Skeletal muscle tissue (tissue), 4 donors: Measurements from ENCODE around the gene PRKD1. TPM values are rescaled to one million over a fixed set of nuclear protein-coding genes. Genes with fewer than 3 reads are reported as not detected.

Experiments
- H3K27ac ChIP-seq: one replicate; pipeline ENCODE4 v1.7.0; 2013; ENCODE audit warnings: mild to moderate bottlenecking, low read depth, low read length, inconsistent platforms
- H3K27me3 ChIP-seq, 3 donors: one replicate each; pipeline ENCODE4 v1.7.0; 2013; ENCODE audit warnings: low read length in 3 of 3; ENCODE audit not compliant: control insufficient read depth in 3 of 3, insufficient read depth in 3 of 3
- H3K36me3 ChIP-seq, 3 donors: one replicate each; pipeline ENCODE4 v1.7.0; 2013; ENCODE audit warnings: low read length in 3 of 3; ENCODE audit not compliant: control insufficient read depth in 3 of 3, insufficient read depth in 3 of 3
- H3K4me1 ChIP-seq, 3 donors: one replicate each; pipeline ENCODE4 v1.7.0; 2013; ENCODE audit warnings: low read length in 3 of 3, mild to moderate bottlenecking in 3 of 3; ENCODE audit not compliant: control insufficient read depth in 3 of 3, insufficient read depth in 3 of 3
- H3K4me3 ChIP-seq, 3 donors: one replicate each; pipeline ENCODE4 v1.7.0; 2013; ENCODE audit warnings: low read length in 3 of 3
- H3K9ac ChIP-seq, 3 donors: one replicate each; pipeline ENCODE4 v1.7.0; 2013; ENCODE audit warnings: low read length in 3 of 3, mild to moderate bottlenecking in 3 of 3, moderate library complexity in 2 of 3, low read depth in 1 of 3
- H3K9me3 ChIP-seq, 3 donors: one replicate each; pipeline ENCODE4 v1.7.0; 2013; ENCODE audit warnings: low read length in 3 of 3; ENCODE audit not compliant: control insufficient read depth in 3 of 3
- total RNA-seq: library from RNA; depleted of rRNA; stranded (reverse); fragments of >200 nt; gene quantifications from one replicate; pipeline ENCODE4 v1.2.3, GENCODE V29; 2014
- donor health status: Osteomylitis.

The PRKD1 gene
- total RNA-seq, 1 donor from 2014 or later, result 30.3 TPM

- Histone ChIP-seq H3K36me3 (no peaks in the 10 kb centered on the region), H3K4me1 (peaks cover 0 to 12% (median 3%) of the 10 kb centered on the region in 3 donors), H3K27ac (no peak overlapping the region), H3K27me3 (no peaks in the 10 kb centered on the region), H3K4me3 (no peak overlapping the region), H3K9me3 (no peaks in the 10 kb centered on the region), H3K9ac (no peak overlapping the region)
Observed at GRCh38 chr14:29806124-29806517, 121.5 kb downstream of the PRKD1 start.

GRCh38 chr14:29805415-29806123 is 122.1 kb downstream of the PRKD1 start:
- no peak overlapping the region for H3K9ac ChIP-seq
- H3K27ac ChIP-seq, result no peak overlapping the region
- no peaks in the 10 kb centered on the region for H3K36me3 ChIP-seq
- H3K4me3 ChIP-seq, result no peak overlapping the region
- H3K27me3 ChIP-seq, result no peaks in the 10 kb centered on the region
- H3K4me1 ChIP-seq, result peaks cover 0 to 12% (median 1%) of the 10 kb centered on the region in 3 donors
- H3K9me3 ChIP-seq, result no peaks in the 10 kb centered on the region

DNA sequence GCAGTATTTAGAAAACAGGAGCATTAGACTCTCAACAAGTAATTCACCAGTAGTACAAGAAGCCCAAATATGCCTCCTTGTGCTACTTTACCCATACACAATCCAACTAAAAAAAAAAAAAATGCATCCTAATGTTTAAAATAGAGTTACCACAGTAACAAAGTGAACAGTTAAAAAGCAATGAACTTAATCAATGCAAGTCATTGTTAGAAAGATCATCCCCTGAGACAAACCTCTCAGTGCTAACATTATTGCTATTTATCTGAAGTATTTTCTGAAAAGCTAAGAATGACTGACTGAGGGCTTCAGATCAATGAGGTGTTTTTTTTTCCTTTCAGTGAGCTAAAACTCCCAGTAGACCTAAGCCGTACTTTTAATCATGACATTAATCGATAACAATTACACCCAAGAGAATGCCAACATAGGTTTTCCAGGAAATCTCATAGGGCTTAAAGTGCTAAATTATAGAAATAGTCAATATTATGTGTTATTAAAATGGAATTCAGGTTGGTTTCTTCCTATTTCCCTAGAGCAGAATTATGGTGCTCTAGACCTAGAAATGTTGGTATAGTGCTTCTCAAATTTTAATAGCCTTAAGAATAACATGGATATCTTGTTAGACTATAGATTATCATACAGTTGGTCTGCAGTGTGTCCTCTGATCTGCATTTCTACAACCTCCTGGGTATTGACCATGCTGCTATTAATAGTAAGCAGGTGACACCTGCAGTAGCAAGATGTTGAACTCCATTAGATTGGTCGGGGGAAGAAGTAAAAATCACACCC is 123.0 kb downstream of the PRKD1 start:
- Histone ChIP-seq H3K27ac (no peak overlapping the region), H3K9ac (no peak overlapping the region), H3K9me3 (no peaks in the 10 kb centered on the region), H3K4me3 (no peak overlapping the region), H3K27me3 (no peaks in the 10 kb centered on the region), H3K4me1 (peaks cover 0 to 9% (median 0%) of the 10 kb centered on the region in 3 donors), H3K36me3 (no peaks in the 10 kb centered on the region)

DNA sequence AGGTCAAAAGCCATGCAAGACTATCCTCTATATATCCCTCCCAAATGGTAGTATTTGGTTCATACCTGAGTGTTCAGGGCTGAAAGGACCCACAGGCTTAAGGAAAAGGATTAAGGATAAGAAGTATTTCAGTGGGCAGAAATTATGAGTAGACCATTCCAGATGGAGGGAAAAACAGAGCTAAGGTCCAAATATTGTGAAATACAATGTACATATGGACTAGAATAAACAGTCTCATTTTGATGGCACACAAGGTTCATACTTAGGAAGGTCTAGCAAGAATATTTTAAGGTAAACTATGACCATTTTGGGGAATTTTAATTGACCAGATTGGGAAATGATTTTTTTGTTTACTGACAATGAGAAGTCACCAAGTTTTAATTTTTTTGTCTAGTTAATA is 124.6 kb downstream of the PRKD1 start:
- Histone ChIP-seq H3K27me3 (no peaks in the 10 kb centered on the region), H3K9me3 (no peaks in the 10 kb centered on the region), H3K4me1 (peaks cover 0 to 9% (median 0%) of the 10 kb centered on the region in 3 donors), H3K36me3 (no peaks in the 10 kb centered on the region), H3K9ac (no peak overlapping the region), H3K27ac (no peak overlapping the region), H3K4me3 (no peak overlapping the region)

DNA sequence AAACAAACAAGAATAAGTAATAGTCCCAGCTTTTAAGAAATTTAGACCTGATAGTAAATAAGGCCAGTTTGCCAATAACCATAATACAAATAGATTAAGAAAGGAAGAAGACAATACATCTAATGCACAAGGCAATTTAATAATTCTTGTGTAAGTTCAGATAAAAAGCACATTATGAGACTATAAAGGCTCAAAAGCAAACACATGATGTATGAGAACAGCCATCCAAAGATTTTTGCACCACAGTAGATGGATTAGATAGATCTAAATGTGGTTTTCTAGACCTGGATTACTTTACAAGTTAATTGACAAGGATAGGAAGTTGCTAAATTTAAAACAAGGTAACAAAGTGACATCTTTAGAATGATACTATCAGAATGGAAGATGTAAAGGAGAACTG is 125.4 kb downstream of the PRKD1 start:
- H3K36me3 ChIP-seq, result no peaks in the 10 kb centered on the region
- H3K4me3 ChIP-seq, result no peak overlapping the region
- H3K4me1 ChIP-seq, result peaks cover 0 to 9% (median 0%) of the 10 kb centered on the region in 3 donors
- H3K9me3 ChIP-seq, result no peaks in the 10 kb centered on the region
- H3K27ac ChIP-seq, result no peak overlapping the region
- no peaks in the 10 kb centered on the region for H3K27me3 ChIP-seq
- H3K9ac ChIP-seq, result no peak overlapping the region

DNA sequence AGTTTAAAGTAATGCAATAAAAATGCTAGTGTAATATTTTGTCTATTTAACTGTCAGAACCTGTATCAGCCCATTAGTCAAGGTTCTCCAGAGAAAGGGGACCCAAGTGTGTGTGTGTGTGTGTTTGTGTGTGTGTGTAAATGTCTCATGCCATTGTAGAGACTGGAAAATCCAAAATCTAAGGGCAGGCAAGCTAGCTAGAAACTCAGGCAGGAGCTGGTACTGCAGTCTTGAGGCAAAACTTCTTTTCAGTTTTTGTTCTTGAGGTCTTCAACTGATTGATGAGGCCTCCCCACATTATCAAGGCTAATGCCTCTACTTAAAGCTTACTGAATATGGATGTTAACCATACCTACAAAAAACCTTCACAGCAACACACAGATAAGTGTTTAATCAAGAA is 126.7 kb downstream of the PRKD1 start:
- no peaks in the 10 kb centered on the region for H3K36me3 ChIP-seq

DNA sequence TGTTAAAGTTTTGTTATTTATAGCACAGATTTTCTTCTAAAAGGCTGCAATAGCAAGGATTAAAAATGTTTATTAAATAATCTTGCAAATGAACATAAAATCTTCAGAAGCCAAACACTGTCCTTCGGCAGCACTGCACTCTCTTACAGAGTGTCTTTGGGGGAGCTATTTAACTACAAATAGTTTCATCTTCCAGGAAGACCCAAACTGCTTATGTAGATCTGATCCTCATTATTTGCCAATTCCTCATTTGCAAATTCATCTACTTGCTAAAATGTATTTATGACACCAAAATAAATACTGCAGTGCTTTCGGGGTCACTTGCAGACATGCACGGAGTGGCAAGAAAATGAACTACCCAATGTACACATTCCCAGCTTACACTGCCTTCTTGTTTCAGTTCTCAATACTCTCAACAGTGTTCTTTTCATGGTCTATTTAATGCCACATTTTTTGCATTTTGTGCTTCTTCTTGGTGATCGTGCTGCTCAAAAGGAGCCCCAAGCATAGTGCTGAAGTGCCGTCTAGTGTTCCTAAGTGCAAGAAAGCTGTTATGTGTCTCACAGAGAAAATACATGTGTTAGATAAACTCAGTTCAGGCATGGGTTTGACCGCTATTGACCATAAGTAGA is 128.1 kb downstream of the PRKD1 start:
- Histone ChIP-seq H3K4me3 (no peak overlapping the region), H3K27ac (no peak overlapping the region), H3K36me3 (no peaks in the 10 kb centered on the region), H3K27me3 (no peaks in the 10 kb centered on the region), H3K9me3 (no peaks in the 10 kb centered on the region), H3K9ac (no peak overlapping the region), H3K4me1 (no peaks in the 10 kb centered on the region)

More for the DNA sequence above, 126.7 kb downstream of the PRKD1 start:
- peaks cover 0 to 6% (median 0%) of the 10 kb centered on the region in 3 donors for H3K4me1 ChIP-seq
- no peaks in the 10 kb centered on the region for H3K9me3 ChIP-seq
- no peak overlapping the region for H3K9ac ChIP-seq
- H3K4me3 ChIP-seq, result no peak overlapping the region
- H3K27me3 ChIP-seq, result no peaks in the 10 kb centered on the region
- H3K27ac ChIP-seq, result no peak overlapping the region

- Histone ChIP-seq H3K4me3 (no peak overlapping the region), H3K9ac (no peak overlapping the region), H3K36me3 (no peaks in the 10 kb centered on the region), H3K27me3 (no peaks in the 10 kb centered on the region), H3K4me1 (no peaks in the 10 kb centered on the region), H3K9me3 (no peaks in the 10 kb centered on the region), H3K27ac (no peak overlapping the region)
Observed at GRCh38 chr14:29798811-29799210, 128.8 kb downstream of the PRKD1 start.

DNA sequence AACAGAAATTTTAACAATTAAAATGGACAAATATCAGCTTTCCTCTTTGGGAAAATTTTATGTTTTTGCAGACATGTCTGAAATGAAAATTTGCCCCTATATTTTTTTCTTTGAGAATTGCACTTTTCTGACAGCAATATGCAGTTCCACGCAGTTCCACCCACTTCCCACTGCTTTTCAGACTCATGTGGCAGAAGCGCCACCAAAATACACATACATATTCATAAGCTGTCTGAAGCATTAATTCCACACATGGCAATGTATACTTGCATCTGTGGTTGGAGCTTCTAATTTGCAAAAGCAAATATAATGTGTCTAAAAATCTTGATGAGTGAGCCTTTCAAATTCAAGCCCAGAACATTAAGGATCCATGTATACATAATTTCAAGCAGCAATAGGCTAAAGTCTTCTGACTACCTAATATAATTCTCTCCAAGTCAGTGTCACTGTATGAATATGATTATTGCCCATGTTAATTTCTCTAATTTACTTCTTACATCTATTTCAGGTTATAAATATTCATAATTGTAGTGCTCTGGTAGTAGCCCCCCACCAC is 129.5 kb downstream of the PRKD1 start:
- no peak overlapping the region for H3K4me3 ChIP-seq
- H3K27ac ChIP-seq, result no peak overlapping the region
- H3K27me3 ChIP-seq, result no peaks in the 10 kb centered on the region
- no peak overlapping the region for H3K9ac ChIP-seq
- no peaks in the 10 kb centered on the region for H3K9me3 ChIP-seq
- H3K4me1 ChIP-seq, result no peaks in the 10 kb centered on the region
- no peaks in the 10 kb centered on the region for H3K36me3 ChIP-seq

GRCh38 chr14:29796853-29797252 is 130.8 kb downstream of the PRKD1 start:
- H3K9ac ChIP-seq, result no peak overlapping the region
- H3K4me1 ChIP-seq, result no peaks in the 10 kb centered on the region
- H3K36me3 ChIP-seq, result no peaks in the 10 kb centered on the region
- no peaks in the 10 kb centered on the region for H3K9me3 ChIP-seq
- H3K4me3 ChIP-seq, result no peak overlapping the region
- H3K27ac ChIP-seq, result no peak overlapping the region
- H3K27me3 ChIP-seq, result no peaks in the 10 kb centered on the region
